ENCODE measurements around the gene SCO2. TPM values are rescaled to one million over a fixed set of nuclear protein-coding genes. Genes with fewer than 3 reads are reported as not detected.

Gene SCO2
- total RNA-seq, 1 donor from 2014 or later, result 0.65 TPM

DNA sequence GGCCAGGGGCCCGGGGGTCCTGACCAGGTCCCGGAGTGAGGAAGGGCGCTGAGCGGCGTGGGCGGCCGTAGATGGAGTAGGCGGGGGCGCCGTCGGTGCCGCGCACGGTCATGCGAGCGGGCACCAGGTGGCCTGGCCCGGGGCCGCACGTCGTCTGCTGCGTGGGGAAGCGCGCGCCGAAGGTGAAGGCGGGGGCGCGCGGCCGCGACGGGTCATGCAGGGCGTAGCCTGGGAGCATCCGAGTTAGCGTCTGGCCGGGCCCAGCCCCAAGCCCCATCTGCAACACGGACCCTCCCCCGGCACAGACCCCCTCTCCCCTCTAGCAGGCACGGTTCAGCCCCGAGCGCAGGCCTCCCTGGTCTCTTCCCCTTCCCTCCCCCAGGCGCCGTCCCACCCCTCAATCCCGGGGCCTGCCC, 6.2 kb upstream of the SCO2 start:
- Mint-ChIP-seq H3K4me3 (peak overlapping the region; percentile 65), H3K36me3 (no peaks in the 10 kb centered on the region), H3K27me3 (ENCODE audit: low read depth) (peaks cover 38% of the 10 kb centered on the region), H3K4me1 (peaks cover 31% of the 10 kb centered on the region), H3K9me3 (no peaks in the 10 kb centered on the region), H3K27ac (no peak overlapping the region)
- TF ChIP-seq, protein P1, sequence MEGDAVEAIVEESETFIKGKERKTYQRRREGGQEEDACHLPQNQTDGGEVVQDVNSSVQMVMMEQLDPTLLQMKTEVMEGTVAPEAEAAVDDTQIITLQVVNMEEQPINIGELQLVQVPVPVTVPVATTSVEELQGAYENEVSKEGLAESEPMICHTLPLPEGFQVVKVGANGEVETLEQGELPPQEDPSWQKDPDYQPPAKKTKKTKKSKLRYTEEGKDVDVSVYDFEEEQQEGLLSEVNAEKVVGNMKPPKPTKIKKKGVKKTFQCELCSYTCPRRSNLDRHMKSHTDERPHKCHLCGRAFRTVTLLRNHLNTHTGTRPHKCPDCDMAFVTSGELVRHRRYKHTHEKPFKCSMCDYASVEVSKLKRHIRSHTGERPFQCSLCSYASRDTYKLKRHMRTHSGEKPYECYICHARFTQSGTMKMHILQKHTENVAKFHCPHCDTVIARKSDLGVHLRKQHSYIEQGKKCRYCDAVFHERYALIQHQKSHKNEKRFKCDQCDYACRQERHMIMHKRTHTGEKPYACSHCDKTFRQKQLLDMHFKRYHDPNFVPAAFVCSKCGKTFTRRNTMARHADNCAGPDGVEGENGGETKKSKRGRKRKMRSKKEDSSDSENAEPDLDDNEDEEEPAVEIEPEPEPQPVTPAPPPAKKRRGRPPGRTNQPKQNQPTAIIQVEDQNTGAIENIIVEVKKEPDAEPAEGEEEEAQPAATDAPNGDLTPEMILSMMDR (IDR thresholded peaks at IDR 0.05; ENCODE audit: unreplicated experiment), result no peak
- no peak for DNase-seq (ENCODE audit: low spot score in 2 of 2, unreplicated experiment in 2 of 2)

DNA sequence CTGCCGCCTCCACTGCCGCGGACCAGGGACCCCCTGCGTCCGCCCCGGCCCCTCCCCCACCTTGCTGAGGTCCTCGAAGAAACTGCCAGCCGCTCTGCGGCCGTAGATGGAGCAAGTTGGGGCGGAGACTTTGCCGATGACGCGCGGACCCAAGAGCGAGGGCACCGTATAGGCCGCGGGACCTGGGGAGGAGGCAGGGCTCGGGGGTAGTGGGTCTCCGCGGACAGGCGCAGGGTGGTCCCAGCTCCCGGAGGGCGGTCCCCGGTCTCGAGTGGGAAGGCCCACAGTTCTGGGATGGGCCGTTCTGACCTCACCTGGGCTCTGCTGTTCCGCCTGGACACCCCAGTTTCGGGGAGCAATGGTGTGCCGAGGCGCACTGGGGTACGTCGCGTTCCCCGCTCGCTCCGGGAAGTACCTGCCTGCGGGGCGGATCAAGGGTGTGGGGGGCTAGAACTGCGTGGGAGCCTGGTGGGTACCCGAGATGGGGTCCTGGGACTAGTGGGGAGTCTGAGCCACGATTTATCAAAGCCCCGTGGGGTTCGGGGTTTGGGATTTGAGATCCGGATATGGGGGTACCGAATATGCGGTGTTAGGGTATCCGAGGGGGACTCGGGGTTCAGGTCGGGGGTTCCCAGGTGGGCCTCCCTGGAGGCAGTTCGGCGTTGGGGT, 5.6 kb upstream of the SCO2 start:
- Mint-ChIP-seq H3K9me3 (no peaks in the 10 kb centered on the region), H3K36me3 (no peaks in the 10 kb centered on the region), H3K27me3 (ENCODE audit: low read depth) (peaks cover 38% of the 10 kb centered on the region), H3K27ac (peak overlapping the region; percentile 43), H3K4me3 (peak overlapping the region; percentile 65), H3K4me1 (peaks cover 31% of the 10 kb centered on the region)
- TF ChIP-seq, protein P1 (IDR thresholded peaks at IDR 0.05; ENCODE audit: unreplicated experiment), result no peak
- DNase-seq (ENCODE audit: low spot score in 2 of 2, unreplicated experiment in 2 of 2), result peak in 1 of 2 experiments; percentile 39

DNA sequence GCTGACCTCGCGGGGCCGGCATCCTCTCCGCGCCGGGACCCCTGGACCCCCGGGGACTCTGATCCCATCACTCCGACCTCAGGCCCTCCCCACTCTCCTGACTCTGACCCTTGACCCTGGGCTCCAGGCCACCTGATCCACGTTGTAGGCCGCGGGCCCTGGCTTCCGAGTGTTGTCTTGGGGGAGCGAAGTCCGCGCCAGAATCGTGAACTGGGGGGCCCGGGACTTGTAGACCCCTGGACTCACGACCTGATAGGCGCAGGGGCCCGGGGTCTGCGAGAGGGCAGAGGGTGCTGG, 5.1 kb upstream of the SCO2 start:
- peaks cover 38% of the 10 kb centered on the region for H3K27me3 Mint-ChIP-seq (ENCODE audit: low read depth)
- TF ChIP-seq, protein P1 (IDR thresholded peaks at IDR 0.05; ENCODE audit: unreplicated experiment), result no peak
- no peak for DNase-seq (ENCODE audit: low spot score in 2 of 2, unreplicated experiment in 2 of 2)
- H3K27ac Mint-ChIP-seq, result no peak overlapping the region
- H3K4me1 Mint-ChIP-seq, result peaks cover 31% of the 10 kb centered on the region
- H3K36me3 Mint-ChIP-seq, result no peaks in the 10 kb centered on the region
- no peaks in the 10 kb centered on the region for H3K9me3 Mint-ChIP-seq
- H3K4me3 Mint-ChIP-seq, result peak overlapping the region; percentile 51

DNA sequence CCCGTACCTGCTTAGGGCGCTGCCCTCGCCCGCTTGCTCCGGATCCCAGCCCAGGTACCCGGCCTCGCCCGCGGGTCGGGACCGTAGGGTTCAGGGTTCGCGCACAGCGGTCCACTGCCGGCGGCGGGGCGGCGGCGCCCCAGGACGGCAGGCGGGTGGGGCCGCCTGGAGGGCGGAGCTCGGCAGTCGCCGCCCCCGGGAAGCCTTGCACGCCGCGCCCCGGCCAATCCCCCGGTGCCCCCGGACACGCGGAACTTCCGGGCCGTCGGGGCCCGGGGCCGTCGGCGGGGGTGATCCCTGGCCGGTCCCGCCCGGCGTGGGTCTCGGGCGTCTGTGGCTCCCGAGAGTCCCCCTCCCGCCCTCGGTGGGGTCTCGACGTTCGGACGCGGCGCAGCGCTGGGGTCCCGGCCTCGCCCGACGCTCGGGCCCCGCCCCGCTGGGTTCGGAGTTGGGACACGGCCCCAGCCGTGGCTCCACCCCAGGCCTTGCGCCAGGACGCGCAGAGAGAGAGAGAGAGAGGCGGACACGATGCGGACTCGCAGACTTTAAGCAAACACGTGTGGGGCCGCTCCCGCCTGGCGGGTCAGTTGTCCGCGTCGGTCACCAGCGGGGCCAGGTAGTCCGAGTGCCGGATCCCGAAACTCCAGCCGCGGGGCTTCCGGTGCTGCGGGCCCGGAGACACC, 4.6 kb upstream of the SCO2 start, which contains the start of gene TYMP:
Gene TYMP (minus strand): TSS at position 116 of the 683 bp plus-strand sequence. CDS start 303 bp downstream, outside the sequence.
- no peaks in the 10 kb centered on the region for H3K9me3 Mint-ChIP-seq
- H3K4me3 Mint-ChIP-seq, result peak within 1 kb of the TSS; percentile 65
- TF ChIP-seq, protein P1 (IDR thresholded peaks at IDR 0.05; ENCODE audit: unreplicated experiment), result no peak
- peaks cover 31% of the 10 kb centered on the region for H3K4me1 Mint-ChIP-seq
- peak in 1 of 2 experiments; percentile 27 for DNase-seq (ENCODE audit: low spot score in 2 of 2, unreplicated experiment in 2 of 2)
- no peaks in the 10 kb centered on the region for H3K36me3 Mint-ChIP-seq
- H3K27me3 Mint-ChIP-seq (ENCODE audit: low read depth), result peaks cover 38% of the 10 kb centered on the region
- H3K27ac Mint-ChIP-seq, result no peak within 1 kb of the TSS

DNA sequence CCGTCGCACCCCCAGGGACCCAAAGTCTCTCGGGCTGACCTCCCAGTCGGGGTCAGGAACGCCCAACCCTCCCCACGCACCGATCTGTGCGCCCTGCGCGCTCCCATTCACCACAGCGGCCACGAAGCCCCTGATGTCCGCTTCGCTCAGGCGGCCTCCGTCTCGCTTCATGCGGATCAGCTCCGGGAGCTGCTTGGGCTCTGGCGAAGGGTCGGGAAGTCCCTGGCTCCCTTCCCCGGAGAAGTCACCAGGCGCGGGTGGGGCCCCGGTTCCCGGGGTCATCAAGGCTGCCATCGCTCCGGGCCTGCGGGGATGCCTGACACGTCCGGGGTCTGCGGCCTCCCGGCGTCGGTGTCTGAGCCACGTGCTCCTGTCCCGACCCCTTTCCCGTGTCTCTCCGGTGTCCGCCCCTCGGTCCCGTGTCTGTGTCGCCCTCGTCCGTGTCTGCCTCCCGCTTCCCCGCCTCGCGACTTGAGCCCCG, 4.1 kb upstream of the SCO2 start:
- TF ChIP-seq, protein P1 (IDR thresholded peaks at IDR 0.05; ENCODE audit: unreplicated experiment), result no peak
- Mint-ChIP-seq H3K9me3 (no peaks in the 10 kb centered on the region), H3K4me1 (peaks cover 35% of the 10 kb centered on the region), H3K36me3 (no peaks in the 10 kb centered on the region), H3K27me3 (ENCODE audit: low read depth) (peaks cover 38% of the 10 kb centered on the region), H3K27ac (no peak overlapping the region), H3K4me3 (peak overlapping the region; percentile 13)
- DNase-seq (ENCODE audit: low spot score in 2 of 2, unreplicated experiment in 2 of 2), result no peak
